Sigmoid colon (tissue), 4 donors: ENCODE data around the gene TENM3.

Experiments used
- CTCF ChIP-seq, 4 experiments: fragments of 450-650 bp in 3 of 4; fragments of 200-600 bp in 1 of 4; IDR thresholded peaks; one replicate each; pipeline ENCODE4 v1.5.1; 2016 to 2019; ENCODE audit warnings: antibody characterized with exemption in 4 of 4, mild to moderate bottlenecking in 3 of 4, moderate library complexity in 2 of 4
- EP300 ChIP-seq, 4 donors: sonication (generic); formaldehyde crosslinking; IDR thresholded peaks; one replicate each; pipeline ENCODE4 v1.6.1; 2017; ENCODE audit warnings: antibody characterized with exemption in 4 of 4
- POLR2A ChIP-seq, 2 donors: fragments of 450-650 bp; IDR thresholded peaks; one replicate each; pipeline ENCODE4 v1.6.1; 2016; ENCODE audit warnings: antibody characterized with exemption in 2 of 2, mild to moderate bottlenecking in 2 of 2, moderate library complexity in 2 of 2

GRCh38 chr4:182776376-182777105 is 533.3 kb downstream of the TENM3 start:
- no peak for TF ChIP-seq CTCF (IDR thresholded peaks at IDR 0.05)
- no peak for TF ChIP-seq POLR2A (IDR thresholded peaks at IDR 0.05)
- TF ChIP-seq EP300 (IDR thresholded peaks at IDR 0.05), result no peak
